CD4-positive, alpha-beta T cell (primary cell): ENCODE results near the gene PFDN2. TPM values are rescaled to one million over a fixed set of nuclear protein-coding genes. Genes with fewer than 3 reads are reported as not detected.
A peak's percentile ranks its signal among the peaks of the same experiment; 100 is the strongest.
"Not testable (repeated sequence)": the region's sequence is repeated elsewhere in the genome, so short reads cannot be mapped to it uniquely, and the experiment has no call there.

Experiments
- ATAC-seq: fragments of 200-7000 bp; cut with Tn5 transposase; one replicate; pipeline ENCODE4 v1.10.0; 2022; ENCODE audit warnings: mild to moderate bottlenecking; ENCODE audit not compliant: poor library complexity
- CTCF ChIA-PET: fragments of 350-600 bp; sonication (Branson Sonifier 250); formaldehyde crosslinking; loops from one replicate; lab custom pipeline; 2021; ENCODE audit warnings: antibody characterized with exemption, inconsistent platforms; lab: Charles Lee
- POLR2A ChIA-PET: fragments of 350-600 bp; sonication (Branson Sonifier 250); formaldehyde crosslinking; loops from one replicate; lab custom pipeline; 2021; ENCODE audit warnings: antibody characterized with exemption, inconsistent platforms; lab: Charles Lee
- DNase-seq, 14 experiments: peaks; one replicate each; pipeline ENCODE4 v3.0.0-alpha.2; 2013 to 2020; ENCODE audit warnings: mixed read lengths in 2 of 14
- H3K27ac ChIP-seq, 2 donors: one replicate each; pipeline versions ENCODE4 v1.5.1 to v1.7.0; 2013; ENCODE audit warnings: low read length in 2 of 2, low read depth in 1 of 2, mild to moderate bottlenecking in 1 of 2
- H3K27me3 ChIP-seq, 2 experiments: 1 replicate in 1 of 2; 2 replicates in 1 of 2; pipeline versions ENCODE4 v1.6.1 to v1.7.0; 2013; ENCODE audit warnings: low read length in 2 of 2, control low read depth in 1 of 2, mild to moderate bottlenecking in 1 of 2, moderate library complexity in 1 of 2; ENCODE audit not compliant: insufficient read depth in 2 of 2, control insufficient read depth in 1 of 2
- H3K36me3 ChIP-seq: one replicate; pipeline ENCODE4 v1.6.1; 2013; ENCODE audit warnings: low read length, control low read depth; ENCODE audit not compliant: insufficient read depth
- H3K4me1 ChIP-seq: one replicate; pipeline ENCODE4 v1.6.1; 2013; ENCODE audit warnings: low read length, control low read depth; ENCODE audit not compliant: insufficient read depth
- H3K4me3 ChIP-seq: one replicate; pipeline ENCODE4 v1.5.1; 2013; ENCODE audit warnings: mild to moderate bottlenecking, low read length, moderate library complexity
- H3K9me3 ChIP-seq, 2 experiments: 1 replicate in 1 of 2; 2 replicates in 1 of 2; pipeline versions ENCODE4 v1.6.1 to v1.7.0; 2013; ENCODE audit warnings: low read length in 2 of 2, mild to moderate bottlenecking in 2 of 2, control low read depth in 1 of 2, moderate library complexity in 1 of 2; ENCODE audit not compliant: control insufficient read depth in 1 of 2, insufficient read depth in 1 of 2
- H3K27ac Mint-ChIP-seq: one replicate; pipeline ENCODE4 v1.8.0; 2020; ENCODE audit warnings: mixed read lengths
- H3K27me3 Mint-ChIP-seq: one replicate; pipeline ENCODE4 v1.8.0; 2021; ENCODE audit warnings: mixed read lengths
- H3K36me3 Mint-ChIP-seq: one replicate; pipeline ENCODE4 v1.8.0; 2021; ENCODE audit warnings: low read depth, mixed read lengths
- H3K4me1 Mint-ChIP-seq: one replicate; pipeline ENCODE4 v1.8.0; 2021; ENCODE audit warnings: low read depth, mixed read lengths
- H3K4me3 Mint-ChIP-seq: one replicate; pipeline ENCODE4 v1.8.0; 2020; ENCODE audit warnings: mild to moderate bottlenecking, mixed read lengths
- H3K9me3 Mint-ChIP-seq: one replicate; pipeline ENCODE4 v1.8.0; 2020; ENCODE audit warnings: mixed read lengths
- intact Hi-C, 2 experiments: fragments of 100-400 bp; cut with DNase I in 1 of 2; cut with micrococcal nuclease in 1 of 2; formaldehyde crosslinking; loops; one replicate each; pipeline versions ENCODE4 v1.15.1 to v1.9.0; 2023 to 2025; cut with DNase I, micrococcal nuclease
- total RNA-seq, 174 experiments: library from RNA in 2 of 174; stranded (reverse) in 2 of 174; gene quantifications; one replicate each; pipeline ENCODE4 v1.2.3 and lab custom pipeline; 2021 to 2026
- TF ChIP-seq, protein P1 (sequence below): fragments of 200-600 bp; IDR thresholded peaks from one replicate; pipeline ENCODE4 v1.8.0; 2022; ENCODE audit warnings: antibody characterized with exemption, mild to moderate bottlenecking

PFDN2 gene
- total RNA-seq, 2 experiments from 2014 or later, result 46.2 to 57.7 TPM

DNA sequence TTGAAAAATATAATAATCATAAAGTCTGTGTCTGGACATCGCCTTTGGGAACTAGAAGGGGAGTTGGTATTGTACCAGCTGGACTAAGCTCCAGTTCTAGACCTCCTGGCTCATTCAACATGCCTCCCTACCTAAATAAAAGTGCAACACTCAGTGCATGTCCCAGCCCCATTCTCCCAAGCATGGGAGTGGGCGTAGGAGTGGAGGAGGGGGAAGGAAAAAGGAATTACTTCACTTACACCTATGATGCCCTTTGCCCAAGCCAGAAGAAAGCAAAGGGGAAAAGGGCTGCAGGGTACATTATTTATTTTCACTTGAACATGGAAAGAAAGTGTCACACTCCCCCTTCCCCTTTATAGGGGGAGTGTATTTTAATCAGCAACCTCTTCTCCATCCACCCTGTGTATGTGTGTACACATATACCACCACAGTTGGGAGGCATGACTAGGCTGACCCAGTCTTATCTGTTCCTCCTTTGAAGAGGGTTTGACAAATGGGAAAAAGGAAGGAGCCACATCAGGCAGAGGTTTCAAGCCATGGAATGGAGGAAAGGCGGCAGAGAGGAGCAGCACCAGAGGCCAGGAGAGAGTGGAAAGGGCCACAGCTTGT lies 3.3 kb upstream of the PFDN2 start:
- peaks cover 38% of the 10 kb centered on the region for H3K4me1 ChIP-seq
- DNase-seq (no peak), ATAC-seq (no peak)
- peaks cover 58% of the 10 kb centered on the region for H3K36me3 ChIP-seq
- H3K9me3 ChIP-seq, result no peaks in the 10 kb centered on the region
- no peak overlapping the region for H3K4me3 Mint-ChIP-seq
- no peaks in the 10 kb centered on the region for H3K27me3 Mint-ChIP-seq
- CTCF ChIA-PET, result no interaction called here
- no peaks in the 10 kb centered on the region for H3K9me3 Mint-ChIP-seq
- H3K27ac Mint-ChIP-seq, result peak overlapping the region; percentile 33
- H3K27ac ChIP-seq, result peak overlapping the region in 1 of 2 donors; percentile 34
- POLR2A ChIA-PET, result no interaction called here
- peaks cover 40% of the 10 kb centered on the region for H3K4me1 Mint-ChIP-seq
- no peaks in the 10 kb centered on the region for H3K27me3 ChIP-seq
- intact Hi-C loops, result no loop called here
- TF ChIP-seq, protein P1, sequence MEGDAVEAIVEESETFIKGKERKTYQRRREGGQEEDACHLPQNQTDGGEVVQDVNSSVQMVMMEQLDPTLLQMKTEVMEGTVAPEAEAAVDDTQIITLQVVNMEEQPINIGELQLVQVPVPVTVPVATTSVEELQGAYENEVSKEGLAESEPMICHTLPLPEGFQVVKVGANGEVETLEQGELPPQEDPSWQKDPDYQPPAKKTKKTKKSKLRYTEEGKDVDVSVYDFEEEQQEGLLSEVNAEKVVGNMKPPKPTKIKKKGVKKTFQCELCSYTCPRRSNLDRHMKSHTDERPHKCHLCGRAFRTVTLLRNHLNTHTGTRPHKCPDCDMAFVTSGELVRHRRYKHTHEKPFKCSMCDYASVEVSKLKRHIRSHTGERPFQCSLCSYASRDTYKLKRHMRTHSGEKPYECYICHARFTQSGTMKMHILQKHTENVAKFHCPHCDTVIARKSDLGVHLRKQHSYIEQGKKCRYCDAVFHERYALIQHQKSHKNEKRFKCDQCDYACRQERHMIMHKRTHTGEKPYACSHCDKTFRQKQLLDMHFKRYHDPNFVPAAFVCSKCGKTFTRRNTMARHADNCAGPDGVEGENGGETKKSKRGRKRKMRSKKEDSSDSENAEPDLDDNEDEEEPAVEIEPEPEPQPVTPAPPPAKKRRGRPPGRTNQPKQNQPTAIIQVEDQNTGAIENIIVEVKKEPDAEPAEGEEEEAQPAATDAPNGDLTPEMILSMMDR, result no peak
- H3K4me3 ChIP-seq, result no peak overlapping the region
- H3K36me3 Mint-ChIP-seq, result peaks cover 81% of the 10 kb centered on the region

DNA sequence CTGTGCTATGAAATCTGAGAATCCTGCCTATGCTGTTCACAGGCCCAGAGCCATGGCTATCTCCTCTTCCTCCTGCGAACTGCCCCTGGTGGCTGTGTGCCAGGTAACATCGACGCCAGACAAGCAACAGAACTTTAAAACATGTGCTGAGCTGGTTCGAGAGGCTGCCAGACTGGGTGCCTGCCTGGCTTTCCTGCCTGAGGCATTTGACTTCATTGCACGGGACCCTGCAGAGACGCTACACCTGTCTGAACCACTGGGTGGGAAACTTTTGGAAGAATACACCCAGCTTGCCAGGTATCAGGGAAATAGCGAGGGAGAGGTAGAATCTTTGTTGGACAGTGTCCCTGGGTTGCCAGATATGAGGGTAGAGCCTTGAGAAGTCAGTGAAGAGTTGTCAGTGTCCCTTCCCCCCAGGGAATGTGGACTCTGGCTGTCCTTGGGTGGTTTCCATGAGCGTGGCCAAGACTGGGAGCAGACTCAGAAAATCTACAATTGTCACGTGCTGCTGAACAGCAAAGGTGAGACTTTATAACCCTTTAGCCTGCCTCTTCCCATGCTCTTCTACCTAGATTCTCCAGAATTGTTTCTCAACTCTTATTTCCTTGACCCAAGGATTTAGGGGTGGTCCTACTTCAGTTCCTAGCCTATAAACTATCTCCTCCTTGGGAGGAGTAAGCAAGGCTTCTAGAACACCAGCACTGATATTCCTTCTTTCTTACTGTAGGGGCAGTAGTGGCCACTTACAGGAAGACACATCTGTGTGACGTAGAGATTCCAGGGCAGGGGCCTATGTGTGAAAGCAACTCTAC lies 1.5 kb upstream of the PFDN2 start:
- Mint-ChIP-seq H3K4me3 (peak overlapping the region; percentile 97), H3K27ac (peak overlapping the region; percentile 91), H3K27me3 (no peaks in the 10 kb centered on the region), H3K4me1 (peaks cover 54% of the 10 kb centered on the region), H3K36me3 (peaks cover 69% of the 10 kb centered on the region), H3K9me3 (no peaks in the 10 kb centered on the region)
- Histone ChIP-seq H3K4me3 (peak overlapping the region; percentile 91), H3K27me3 (no peaks in the 10 kb centered on the region), H3K36me3 (peaks cover 46% of the 10 kb centered on the region), H3K9me3 (no peaks in the 10 kb centered on the region), H3K27ac (peak overlapping the region in 1 of 2 donors; percentile 91), H3K4me1 (peaks cover 49% of the 10 kb centered on the region)
- TF ChIP-seq, protein P1, result peak; percentile 36
- intact Hi-C loops, result loop anchor here (1.0 to 5.0 kb wide), 3 partner anchors 13 to 72 kb away; partner anchors contain the start of genes UFC1 (in 2 of the 2), DEDD (in 1 of the 2) and USF1 (in 1 of the 2)
- peak; percentile 69 for ATAC-seq
- DNase-seq, result peak in 11 of 14 experiments; percentile 30 to 89 (median 49)
- POLR2A ChIA-PET, result interaction anchor here (0.9 to 2.7 kb wide), 2 partner anchors 13 to 34 kb away, joined by 4 to 35 read pairs; partner anchors contain the start of genes DEDD and UFC1
- CTCF ChIA-PET, result interaction anchor here (0.6 to 3.3 kb wide), 2 partner anchors 46 to 91 kb away, joined by 4 to 12 read pairs; partner anchors contain the start of gene PPOX

DNA sequence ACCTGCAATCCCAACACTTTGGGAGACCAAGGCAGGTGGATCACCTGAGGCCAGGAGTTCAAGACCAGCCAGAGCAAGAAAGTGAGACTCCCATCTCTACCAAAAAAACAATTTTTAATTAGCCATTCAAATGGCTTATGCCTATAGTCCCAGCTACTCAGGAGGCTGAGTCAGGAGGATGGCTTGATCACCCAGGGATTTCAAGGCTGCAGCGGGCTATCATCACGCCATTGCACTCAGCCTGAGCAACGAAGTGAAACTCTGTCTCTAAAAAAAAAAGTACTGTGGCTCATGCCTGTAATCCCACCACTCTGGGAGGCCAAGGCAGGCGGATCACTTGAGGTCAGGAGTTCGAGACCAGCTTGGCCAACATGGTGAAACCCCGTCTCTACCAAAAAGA lies 1.9 kb downstream of the PFDN2 start:
- peaks cover 16% of the 10 kb centered on the region for H3K36me3 ChIP-seq
- H3K4me3 ChIP-seq, ATAC-seq, CTCF ChIA-PET, POLR2A ChIA-PET, H3K27me3 ChIP-seq, H3K9me3 ChIP-seq, DNase-seq, H3K27me3 Mint-ChIP-seq, H3K9me3 Mint-ChIP-seq, H3K27ac ChIP-seq: not testable (repeated sequence)
- H3K4me1 ChIP-seq, result peaks cover 53% of the 10 kb centered on the region
- intact Hi-C loops, result loop anchor here (5.0 kb wide), 2 partner anchors 36 to 69 kb away; partner anchors contain the start of genes UFC1 (in 2 of the 2) and USF1 (in 1 of the 2)
- peak overlapping the region; percentile 91 for H3K27ac Mint-ChIP-seq
- peak overlapping the region; percentile 97 for H3K4me3 Mint-ChIP-seq
- peaks cover 40% of the 10 kb centered on the region for H3K36me3 Mint-ChIP-seq
- peaks cover 81% of the 10 kb centered on the region for H3K4me1 Mint-ChIP-seq
